Neural progenitor cell (in vitro differentiated cells): ENCODE data around the gene TIPIN. TPM values are rescaled to one million over a fixed set of nuclear protein-coding genes. Genes with fewer than 3 reads are reported as not detected.
"Not testable (repeated sequence)": the region's sequence is repeated elsewhere in the genome, so short reads cannot be mapped to it uniquely, and the experiment has no call there.

Experiments used
- DNase-seq: peaks from one replicate; pipeline ENCODE4 v3.0.0-alpha.2; 2016; ENCODE audit warnings: low spot score
- H2AFZ ChIP-seq: fragments of 200-600 bp; sonication (generic); replicated peaks from 2 replicates; pipeline ENCODE4 v1.6.1; 2016; ENCODE audit warnings: antibody characterized with exemption
- H3F3A ChIP-seq: fragments of 200-600 bp; sonication (generic); 2 replicates; pipeline ENCODE4 v1.6.1; 2016; ENCODE audit warnings: antibody characterized with exemption, low read depth
- H3K27ac ChIP-seq: fragments of 200-600 bp; sonication (generic); 2 replicates; pipeline ENCODE4 v1.5.1; 2016; ENCODE audit warnings: mild to moderate bottlenecking
- H3K27me3 ChIP-seq: fragments of 200-600 bp; sonication (generic); 2 replicates; pipeline ENCODE4 v1.6.1; 2016; ENCODE audit warnings: mild to moderate bottlenecking, moderate library complexity
- H3K36me3 ChIP-seq: fragments of 200-600 bp; sonication (generic); 2 replicates; pipeline ENCODE4 v1.5.1; 2016
- H3K4me1 ChIP-seq: fragments of 200-600 bp; sonication (generic); 2 replicates; pipeline ENCODE4 v1.6.1; 2016; ENCODE audit warnings: mixed run types
- H3K4me2 ChIP-seq: fragments of 200-600 bp; sonication (generic); 2 replicates; pipeline ENCODE4 v1.6.1; 2016
- H3K4me3 ChIP-seq: fragments of 200-600 bp; sonication (generic); 2 replicates; pipeline ENCODE4 v1.5.1; 2016
- H3K79me2 ChIP-seq: fragments of 200-600 bp; sonication (generic); 2 replicates; pipeline ENCODE4 v1.6.1; 2016; ENCODE audit warnings: low read depth
- H3K9ac ChIP-seq: fragments of 200-600 bp; sonication (generic); 2 replicates; pipeline ENCODE4 v1.6.1; 2016
- H3K9me3 ChIP-seq: fragments of 200-600 bp; sonication (generic); 2 replicates; pipeline ENCODE4 v1.5.1; 2016; ENCODE audit warnings: low read depth
- H4K20me1 ChIP-seq: fragments of 200-600 bp; sonication (generic); 2 replicates; pipeline ENCODE4 v1.6.1; 2016; ENCODE audit warnings: low read depth
- H3K27ac Mint-ChIP-seq: 3 replicates; pipeline ENCODE4 v1.8.0; 2021; ENCODE audit warnings: mixed read lengths
- H3K27me3 Mint-ChIP-seq: 2 replicates; pipeline ENCODE4 v1.8.0; 2022; ENCODE audit warnings: low read depth, mild to moderate bottlenecking, inconsistent platforms, moderate library complexity, mixed read lengths; ENCODE audit not compliant: insufficient read depth
- H3K36me3 Mint-ChIP-seq: 3 replicates; pipeline ENCODE4 v1.8.0; 2021; ENCODE audit warnings: mixed read lengths
- H3K4me1 Mint-ChIP-seq: 3 replicates; pipeline ENCODE4 v1.8.0; 2021; ENCODE audit warnings: mixed read lengths
- H3K4me3 Mint-ChIP-seq: 3 replicates; pipeline ENCODE4 v1.8.0; 2021; ENCODE audit warnings: mild to moderate bottlenecking, moderate library complexity, mixed read lengths
- H3K9me3 Mint-ChIP-seq: 3 replicates; pipeline ENCODE4 v1.8.0; 2020; ENCODE audit warnings: mixed read lengths
- CTCF ChIP-seq: fragments of 200-600 bp; sonication (generic); IDR thresholded peaks from 2 replicates; pipeline ENCODE4 v1.5.1; 2017; ENCODE audit warnings: antibody characterized with exemption, mild to moderate bottlenecking
- EZH2 ChIP-seq: fragments of 200-600 bp; sonication (generic); IDR thresholded peaks from 2 replicates; pipeline ENCODE4 v1.6.1; 2017; ENCODE audit warnings: antibody characterized with exemption, mild to moderate bottlenecking, moderate library complexity
- EZH2phosphoT487 ChIP-seq: fragments of 200-600 bp; sonication (generic); IDR thresholded peaks from 2 replicates; pipeline ENCODE4 v1.6.1; 2017; ENCODE audit warnings: antibody characterized with exemption
- total RNA-seq: library from RNA; depleted of rRNA; stranded (reverse); fragments of >200 nt; gene quantifications from 2 replicates; pipeline ENCODE4 v1.2.3, GENCODE V29; 2015; ENCODE audit warnings: low replicate concordance

Gene TIPIN
- total RNA-seq, 1 donor from 2014 or later, result 28.9 TPM

DNA sequence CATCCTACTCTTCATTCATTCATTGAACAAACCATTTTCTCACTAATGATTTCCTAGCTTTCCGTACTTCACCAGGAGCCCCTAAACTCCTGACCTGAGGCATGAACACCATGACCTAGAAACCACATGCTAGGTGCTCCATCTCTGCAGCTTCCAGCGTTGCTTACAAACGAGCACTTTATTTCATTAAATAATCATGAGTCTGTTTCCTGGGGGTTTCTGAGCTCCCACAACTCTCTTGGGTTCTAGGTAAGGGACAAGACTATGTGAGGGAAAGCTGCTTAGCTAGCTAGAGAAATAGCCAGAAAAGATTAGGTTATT lies 31.5 kb upstream of the TIPIN start:
- peaks cover 22% of the 10 kb centered on the region for H3K36me3 Mint-ChIP-seq
- H3K27ac Mint-ChIP-seq, result peak overlapping the region; percentile 90
- Histone ChIP-seq H3K4me1 (peaks cover 13% of the 10 kb centered on the region), H3K27me3 (no peaks in the 10 kb centered on the region), H3F3A (peaks cover 7% of the 10 kb centered on the region), H3K4me3 (peak overlapping the region; percentile 92), H4K20me1 (peaks cover 53% of the 10 kb centered on the region), H2AFZ (no peak overlapping the region), H3K79me2 (peaks cover 65% of the 10 kb centered on the region), H3K9ac (peak overlapping the region; percentile 74), H3K9me3 (no peaks in the 10 kb centered on the region), H3K27ac (no peak overlapping the region), H3K36me3 (no peaks in the 10 kb centered on the region), H3K4me2 (peak overlapping the region; percentile 93)
- DNase-seq, result no peak
- peak overlapping the region; percentile 95 for H3K4me3 Mint-ChIP-seq
- TF ChIP-seq CTCF (no peak), EZH2 (no peak), EZH2phosphoT487 (no peak)
- H3K4me1 Mint-ChIP-seq, result peaks cover 24% of the 10 kb centered on the region
- H3K9me3 Mint-ChIP-seq, result no peaks in the 10 kb centered on the region
- H3K27me3 Mint-ChIP-seq, result peaks cover 5% of the 10 kb centered on the region

- peak overlapping the region; percentile 95 for H3K4me3 Mint-ChIP-seq
- Histone ChIP-seq H3K79me2 (peaks cover 59% of the 10 kb centered on the region), H3K36me3 (no peaks in the 10 kb centered on the region), H2AFZ (peak overlapping the region; percentile 66), H3K27me3 (no peaks in the 10 kb centered on the region), H3K9me3 (no peaks in the 10 kb centered on the region), H3K4me1 (peaks cover 13% of the 10 kb centered on the region), H3K4me2 (peak overlapping the region; percentile 93), H3K27ac (peak overlapping the region; percentile 82), H4K20me1 (peaks cover 47% of the 10 kb centered on the region), H3K9ac (peak overlapping the region; percentile 74), H3F3A (peaks cover 7% of the 10 kb centered on the region), H3K4me3 (peak overlapping the region; percentile 92)
- H3K36me3 Mint-ChIP-seq, result peaks cover 22% of the 10 kb centered on the region
- H3K27me3 Mint-ChIP-seq, result peaks cover 5% of the 10 kb centered on the region
- peak overlapping the region; percentile 90 for H3K27ac Mint-ChIP-seq
- H3K9me3 Mint-ChIP-seq, result no peaks in the 10 kb centered on the region
- no peak for TF ChIP-seq EZH2phosphoT487
- peak; percentile 55 for TF ChIP-seq CTCF
- peak; percentile 12 for TF ChIP-seq EZH2
- H3K4me1 Mint-ChIP-seq, result peaks cover 24% of the 10 kb centered on the region
- peak; percentile 78 for DNase-seq
These were observed 30.9 kb upstream of the TIPIN start for GRCh38 chr15:66387163-66388042.

GRCh38 chr15:66386204-66387123 lies 30.0 kb upstream of the TIPIN start, which contains the start of gene MAP2K1:
Gene MAP2K1, plus strand, starts transcription at chr15:66386912. Its CDS starts 436 bp downstream, at chr15:66387348.
- peak; percentile 98 for DNase-seq
- H3K36me3 ChIP-seq, result no peaks in the 10 kb centered on the region
- H3K9me3 Mint-ChIP-seq, result no peaks in the 10 kb centered on the region
- peak; percentile 17 for TF ChIP-seq EZH2
- TF ChIP-seq EZH2phosphoT487, result no peak
- TF ChIP-seq CTCF, result peak; percentile 73
- H3K4me1 Mint-ChIP-seq, result peaks cover 24% of the 10 kb centered on the region
- peak within 1 kb of the TSS; percentile 95 for H3K4me3 Mint-ChIP-seq
- peaks cover 7% of the 10 kb centered on the region for H3F3A ChIP-seq
- H3K27me3 ChIP-seq, result no peaks in the 10 kb centered on the region
- H2AFZ ChIP-seq, result peak within 1 kb of the TSS; percentile 92
- H3K9me3 ChIP-seq, result no peaks in the 10 kb centered on the region
- peaks cover 16% of the 10 kb centered on the region for H3K36me3 Mint-ChIP-seq
- H3K27me3 Mint-ChIP-seq, result peaks cover 5% of the 10 kb centered on the region
- peaks cover 49% of the 10 kb centered on the region for H3K79me2 ChIP-seq
- H3K4me2 ChIP-seq, result peak within 1 kb of the TSS; percentile 93
- peak within 1 kb of the TSS; percentile 74 for H3K9ac ChIP-seq
- peaks cover 13% of the 10 kb centered on the region for H3K4me1 ChIP-seq
- peak within 1 kb of the TSS; percentile 90 for H3K27ac Mint-ChIP-seq
- H3K27ac ChIP-seq, result peak within 1 kb of the TSS; percentile 82
- H4K20me1 ChIP-seq, result peaks cover 41% of the 10 kb centered on the region
- peak within 1 kb of the TSS; percentile 92 for H3K4me3 ChIP-seq

GRCh38 chr15:66381376-66381775 lies 24.9 kb upstream of the TIPIN start:
- H3K4me3 ChIP-seq, H3K4me1 ChIP-seq, H3K27ac Mint-ChIP-seq, H3K27me3 ChIP-seq, H3K9ac ChIP-seq, H2AFZ ChIP-seq, H3K4me3 Mint-ChIP-seq, H3K36me3 ChIP-seq, H3F3A ChIP-seq, DNase-seq, H3K27me3 Mint-ChIP-seq, H4K20me1 ChIP-seq, H3K36me3 Mint-ChIP-seq, H3K9me3 ChIP-seq, H3K4me1 Mint-ChIP-seq, H3K9me3 Mint-ChIP-seq, H3K27ac ChIP-seq, H3K79me2 ChIP-seq, H3K4me2 ChIP-seq: not testable (repeated sequence)
